ENCODE results near the gene TPM4. TPM values are rescaled to one million over a fixed set of nuclear protein-coding genes. Genes with fewer than 3 reads are reported as not detected.

Gene TPM4
- polyA plus RNA-seq, 3 donors, result 144 to 170 (median 146) TPM

GRCh38 chr19:16066611-16067104 lies 9.6 kb upstream of the TPM4 start:
- no peaks in the 10 kb centered on the region for H3K36me3 Mint-ChIP-seq
- Histone ChIP-seq H2AFZ (ENCODE audit: insufficient read depth, low read depth, low read length, poor library complexity, severe bottlenecking) (no peak overlapping the region), H3K4me3 (replicated peaks in 1 of 3; ENCODE audit: low read depth in 2 of 3, low read length in 3 of 3) (no peak overlapping the region), H3K9ac (ENCODE audit: insufficient read depth, low read length, poor library complexity, severe bottlenecking) (no peak overlapping the region), H3K79me2 (ENCODE audit: insufficient read depth, low read length) (no peaks in the 10 kb centered on the region), H3K27me3 (ENCODE audit: control insufficient read depth in 2 of 2, insufficient read depth in 2 of 2, low read length in 2 of 2) (no peaks in the 10 kb centered on the region), H3K4me1 (ENCODE audit: control insufficient read depth in 1 of 2, insufficient read depth in 2 of 2, low read length in 2 of 2) (peaks cover 19 to 29% of the 10 kb centered on the region in 2 donors), H3K4me2 (replicated peaks; ENCODE audit: extremely low read depth, low read length, poor library complexity, severe bottlenecking) (no peak overlapping the region), H3K36me3 (replicated peaks in 1 of 2; ENCODE audit: control insufficient read depth in 1 of 2, insufficient read depth in 2 of 2, low read length in 2 of 2) (no peaks in the 10 kb centered on the region), H3K27ac (ENCODE audit: low read depth in 1 of 2, low read length in 2 of 2) (no peak overlapping the region), H4K20me1 (ENCODE audit: insufficient read depth, low read length) (no peaks in the 10 kb centered on the region), H3K9me3 (replicated peaks in 1 of 2; ENCODE audit: control insufficient read depth in 1 of 2, insufficient read depth in 1 of 2, low read length in 2 of 2) (no peaks in the 10 kb centered on the region)
- peak; percentile 35 to 56 (median 50) for DNase-seq
- peak; percentile 42 for TF ChIP-seq CTCF (IDR thresholded peaks at IDR 0.05)
- H3K27me3 Mint-ChIP-seq (ENCODE audit: low read depth in 3 of 3), result no peaks in the 10 kb centered on the region
- intact Hi-C loops (cut with micrococcal nuclease), result loop anchor here in 1 of 2 donors (5.0 to 10.0 kb wide), 2 partner anchors 116 to 318 kb away; no protein-coding TSS in a partner anchor
- H3K27ac Mint-ChIP-seq, result peak overlapping the region in 3 of 7 donors; percentile 58 to 62 (median 60)
- H3K4me3 Mint-ChIP-seq, result no peak overlapping the region
- 69% methylated on average over 2 of the region's 6 CpGs for WGBS (ENCODE audit: insufficient coverage)
- peaks cover 0 to 1% (median 0%) of the 10 kb centered on the region in 7 donors for H3K9me3 Mint-ChIP-seq
- H3K4me1 Mint-ChIP-seq, result peaks cover 23% of the 10 kb centered on the region

- no peak overlapping the region for H3K4me3 Mint-ChIP-seq
- H3K4me3 ChIP-seq (replicated peaks in 1 of 3; ENCODE audit: low read depth in 2 of 3, low read length in 3 of 3), result no peak overlapping the region
- H3K36me3 ChIP-seq (replicated peaks in 1 of 2; ENCODE audit: control insufficient read depth in 1 of 2, insufficient read depth in 2 of 2, low read length in 2 of 2), result no peaks in the 10 kb centered on the region
- H3K27me3 ChIP-seq (ENCODE audit: control insufficient read depth in 2 of 2, insufficient read depth in 2 of 2, low read length in 2 of 2), result no peaks in the 10 kb centered on the region
- no peak overlapping the region for H3K4me2 ChIP-seq (replicated peaks; ENCODE audit: extremely low read depth, low read length, poor library complexity, severe bottlenecking)
- H3K9me3 Mint-ChIP-seq, result peaks cover 0 to 1% (median 0%) of the 10 kb centered on the region in 7 donors
- H2AFZ ChIP-seq (ENCODE audit: insufficient read depth, low read depth, low read length, poor library complexity, severe bottlenecking), result no peak overlapping the region
- intact Hi-C loops (cut with micrococcal nuclease), result loop anchor here in 1 of 2 donors (5.0 to 10.0 kb wide), 2 partner anchors 115 to 317 kb away; no protein-coding TSS in a partner anchor
- 85% methylated on average over 34 of the region's 40 CpGs for WGBS (ENCODE audit: insufficient coverage)
- H3K4me1 Mint-ChIP-seq, result peaks cover 23% of the 10 kb centered on the region
- no peak overlapping the region for H3K27ac ChIP-seq (ENCODE audit: low read depth in 1 of 2, low read length in 2 of 2)
- TF ChIP-seq CTCF (IDR thresholded peaks at IDR 0.05), result no peak
- H3K9me3 ChIP-seq (replicated peaks in 1 of 2; ENCODE audit: control insufficient read depth in 1 of 2, insufficient read depth in 1 of 2, low read length in 2 of 2), result no peaks in the 10 kb centered on the region
- H3K27me3 Mint-ChIP-seq (ENCODE audit: low read depth in 3 of 3), result no peaks in the 10 kb centered on the region
- DNase-seq, result no peak
- no peak overlapping the region for H3K9ac ChIP-seq (ENCODE audit: insufficient read depth, low read length, poor library complexity, severe bottlenecking)
- H4K20me1 ChIP-seq (ENCODE audit: insufficient read depth, low read length), result no peaks in the 10 kb centered on the region
- no peak overlapping the region for H3K27ac Mint-ChIP-seq
- H3K79me2 ChIP-seq (ENCODE audit: insufficient read depth, low read length), result no peaks in the 10 kb centered on the region
- H3K36me3 Mint-ChIP-seq, result no peaks in the 10 kb centered on the region
- peaks cover 19 to 29% of the 10 kb centered on the region in 2 donors for H3K4me1 ChIP-seq (ENCODE audit: control insufficient read depth in 1 of 2, insufficient read depth in 2 of 2, low read length in 2 of 2)
Measured at GRCh38 chr19:16067205-16067938, 8.9 kb upstream of the TPM4 start.

Data from CD14-positive monocyte (primary cell).